ENCODE results near the gene TCEAL6.
A peak's percentile ranks its signal among the peaks of the same experiment; 100 is the strongest.
"Not testable (repeated sequence)": the region's sequence is repeated elsewhere in the genome, so short reads cannot be mapped to it uniquely, and the experiment has no call there.

Gene TCEAL6

GRCh38 chrX:102142274-102142673 lies at the start of gene TCEAL6:
TCEAL6 (minus strand) TSS chrX:102142481.
- DNase-seq (ENCODE audit: low spot score): not testable (repeated sequence)

GRCh38 chrX:102185967-102186720 lies 43.9 kb upstream of the TCEAL6 start:
- DNase-seq (ENCODE audit: low spot score): no peak

DNA sequence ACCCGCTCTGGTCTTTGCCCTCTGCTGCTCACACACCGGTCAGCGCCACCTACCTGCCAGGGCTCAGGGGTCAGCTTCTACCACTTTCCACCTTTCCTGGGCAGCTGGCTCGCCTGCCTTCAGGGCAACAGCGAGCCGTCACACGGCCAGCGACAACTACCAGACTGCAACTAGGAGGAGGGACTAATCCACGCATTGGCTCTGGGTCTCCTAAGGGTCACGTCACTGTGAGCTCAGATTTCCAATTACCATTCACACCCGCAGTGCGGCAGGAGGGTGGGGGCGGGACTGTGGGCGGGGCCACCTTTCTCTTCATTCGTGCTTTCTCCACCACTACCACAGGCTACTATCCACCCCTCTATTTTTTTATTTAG lies 13.5 kb upstream of the TCEAL6 start, which contains the start of gene BEX5:
BEX5 (minus strand) TSS at position 172 of the 374 bp plus-strand sequence. CDS start 1,712 bp downstream, outside the sequence.
- DNase-seq (ENCODE audit: low spot score): peak; percentile 73

- peak; percentile 3 for DNase-seq (ENCODE audit: low spot score)
Observed at GRCh38 chrX:102154900-102155805, 12.9 kb upstream of the TCEAL6 start.

DNA sequence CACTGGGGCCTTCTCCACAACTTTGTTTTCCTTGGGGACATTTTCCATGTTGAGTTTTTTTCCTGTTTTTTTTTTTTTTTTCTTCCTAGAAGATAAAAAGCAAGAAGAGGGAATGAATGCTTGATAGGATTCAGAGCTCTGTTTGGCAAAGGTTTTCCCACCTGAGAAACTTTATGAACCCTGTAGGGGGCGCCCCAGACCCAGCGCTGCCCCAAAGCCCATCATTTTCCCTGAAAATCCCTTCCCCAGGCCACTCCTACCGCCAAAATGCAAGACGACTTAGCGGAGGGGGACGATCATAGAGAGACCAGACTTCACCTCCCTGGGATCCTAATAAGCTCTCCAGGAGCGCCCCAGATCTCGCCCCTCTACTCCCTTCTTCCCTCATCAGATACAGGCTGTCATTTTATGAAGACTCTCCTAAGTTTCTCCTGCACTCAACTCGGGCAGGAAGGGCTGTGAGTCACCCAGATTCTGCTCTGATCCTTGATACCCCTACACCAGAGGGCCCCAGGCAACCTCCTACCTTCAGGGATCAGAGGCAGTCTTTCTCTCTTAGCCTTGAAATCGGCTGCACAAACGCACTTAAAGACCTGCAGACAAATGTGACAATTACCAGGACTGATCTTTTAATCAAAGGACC lies 12.1 kb upstream of the TCEAL6 start:
- no peak for DNase-seq (ENCODE audit: low spot score)

- DNase-seq (ENCODE audit: low spot score): not testable (repeated sequence)
Observed at GRCh38 chrX:102141631-102142030, 650 bp downstream of the TCEAL6 start.

- not testable (repeated sequence) for DNase-seq (ENCODE audit: low spot score)
Observed at GRCh38 chrX:102140876-102141275, 1.4 kb downstream of the TCEAL6 start.

- DNase-seq (ENCODE audit: low spot score): no peak
Observed at GRCh38 chrX:102138064-102138463, 4.2 kb downstream of the TCEAL6 start.

DNA sequence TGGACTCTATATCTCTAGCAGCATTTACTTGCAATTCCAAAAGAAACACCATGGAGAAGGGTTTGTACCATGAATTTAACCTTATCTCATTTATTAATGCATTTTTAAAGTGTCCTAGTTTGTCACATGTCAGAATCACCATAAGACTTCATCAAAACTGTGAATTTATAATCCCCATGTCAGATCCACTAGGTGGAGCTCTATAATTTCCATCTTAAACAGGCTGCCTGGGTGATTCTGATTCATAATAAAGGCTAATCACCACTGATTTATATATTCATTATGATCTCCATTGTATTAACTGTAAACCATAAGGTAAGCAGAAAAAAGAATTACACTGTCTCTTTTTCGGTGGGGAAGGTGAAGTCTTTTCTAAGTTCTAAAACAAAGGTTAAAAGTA lies 12.8 kb downstream of the TCEAL6 start:
- DNase-seq (ENCODE audit: low spot score): no peak

DNA sequence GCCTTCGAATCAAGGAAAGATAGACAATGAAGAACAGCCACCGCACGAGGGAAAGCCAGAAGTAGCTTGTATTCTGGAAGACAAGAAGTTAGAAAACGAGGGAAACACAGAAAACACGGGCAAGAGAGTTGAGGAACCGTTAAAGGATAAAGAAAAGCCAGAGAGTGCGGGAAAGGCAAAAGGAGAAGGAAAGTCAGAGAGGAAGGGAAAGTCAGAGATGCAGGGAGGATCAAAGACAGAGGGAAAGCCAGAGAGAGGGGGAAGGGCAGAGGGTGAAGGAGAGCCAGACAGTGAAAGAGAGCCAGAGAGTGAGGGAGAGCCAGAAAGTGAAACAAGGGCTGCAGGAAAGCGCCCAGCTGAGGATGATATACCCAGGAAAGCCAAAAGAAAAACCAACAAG lies 15.4 kb downstream of the TCEAL6 start:
- DNase-seq (ENCODE audit: low spot score): no peak

- DNase-seq (ENCODE audit: low spot score): not testable (repeated sequence)
Observed at GRCh38 chrX:102126080-102126818, 16.0 kb downstream of the TCEAL6 start.

- DNase-seq (ENCODE audit: low spot score): peak; percentile 33
Observed at GRCh38 chrX:102125436-102125835, 16.8 kb downstream of the TCEAL6 start, which contains the start of gene TCEAL2. TCEAL2 (plus strand) TSS chrX:102125679; CDS start chrX:102126831, 1,152 bp downstream.

GRCh38 chrX:102125014-102125413 lies 17.3 kb downstream of the TCEAL6 start:
- not testable (repeated sequence) for DNase-seq (ENCODE audit: low spot score)

DNA sequence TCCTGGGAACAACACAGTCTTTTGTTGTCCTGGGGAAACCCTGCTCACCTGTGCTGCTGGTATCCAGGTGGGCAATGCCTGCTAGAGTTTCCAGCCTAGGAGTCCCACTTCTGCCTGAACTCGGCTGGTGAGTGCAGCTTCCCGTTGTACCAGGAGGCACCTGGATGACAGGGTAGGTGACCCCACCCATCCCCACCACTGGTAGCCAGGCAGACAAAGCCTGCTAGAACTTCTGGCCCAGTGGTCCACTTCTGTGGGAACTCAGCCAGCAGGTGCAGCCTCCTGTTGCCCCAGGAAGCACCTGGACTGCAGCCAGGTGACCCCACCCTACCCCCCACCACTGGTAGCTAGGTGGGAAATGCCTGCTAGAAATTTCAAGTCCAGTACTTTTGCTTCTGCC lies 26.5 kb downstream of the TCEAL6 start:
- DNase-seq (ENCODE audit: low spot score): no peak

DNA sequence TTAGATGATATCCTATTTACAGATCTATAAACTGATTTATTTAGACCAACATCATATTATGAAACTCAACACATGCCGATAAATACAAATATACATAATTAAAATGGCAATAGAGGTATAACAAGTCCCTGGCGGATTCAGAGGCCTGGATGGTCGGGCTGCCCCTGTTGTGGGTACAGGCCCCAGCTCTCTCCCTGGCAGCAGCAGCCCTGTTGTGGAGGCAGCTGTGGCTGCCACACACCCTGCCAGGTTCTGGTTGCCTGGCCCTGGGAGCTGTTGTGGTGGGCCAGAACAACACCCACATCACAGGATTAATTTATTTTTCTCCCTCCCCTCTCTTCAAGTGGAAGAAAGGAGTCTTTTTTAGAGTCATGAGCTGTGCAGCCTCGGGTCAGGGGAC lies 28.9 kb downstream of the TCEAL6 start:
- DNase-seq (ENCODE audit: low spot score): no peak
